ENCODE data around the gene RDH5. TPM values are rescaled to one million over a fixed set of nuclear protein-coding genes. Genes with fewer than 3 reads are reported as not detected.

RDH5 gene
- total and polyA plus RNA-seq, 2 of the 13 experiments (the other 11 are each of a cell fraction or from before 2014, with no cell fraction given): 2.6 to 5.7 TPM

GRCh38 chr12:55711786-55712553 lies 8.2 kb upstream of the RDH5 start:
- no peaks in the 10 kb centered on the region for H3K9me3 ChIP-seq (ENCODE audit: low read length)
- in situ Hi-C loops (cut with HindIII; ENCODE audit: extremely low pct_ligation_motif_present, low pct_unique_long_range_greater_than_20kb): no loop called here
- no peaks in the 10 kb centered on the region; the same call in 1 of the 2 replicates for H4K20me1 ChIP-seq (ENCODE audit: insufficient read depth, low read length)
- H3K36me3 ChIP-seq (replicated peaks in 1 of 2; ENCODE audit: control insufficient read depth in 1 of 2, insufficient read depth in 2 of 2, low read length in 2 of 2): no peaks in the 10 kb centered on the region
- FAIRE-seq: no peak
- POLR2A ChIA-PET: no interaction called here
- no peak for TF ChIP-seq ATF7-NPFF (CRISPR knock-in tag; IDR thresholded peaks at IDR 0.05; ENCODE audit: low read depth)
- no peak for TF ChIP-seq HINFP (CRISPR knock-in tag; IDR thresholded peaks at IDR 0.05; ENCODE audit: low read depth)
- no peak for TF ChIP-seq MTERF4 (CRISPR knock-in tag; IDR thresholded peaks at IDR 0.05)
- TF ChIP-seq IKZF4 (CRISPR knock-in tag; IDR thresholded peaks at IDR 0.05; ENCODE audit: borderline replicate concordance, low read depth, not compliant biosample characterization): no peak
- no peak for TF ChIP-seq AHDC1 (CRISPR knock-in tag; IDR thresholded peaks at IDR 0.05; ENCODE audit: borderline replicate concordance)
- TF ChIP-seq THAP11 (CRISPR knock-in tag; IDR thresholded peaks at IDR 0.05): no peak
- TF ChIP-seq XBP1 (CRISPR knock-in tag; IDR thresholded peaks at IDR 0.05): no peak
- no peak for TF ChIP-seq FOSL2 (CRISPR knock-in tag; IDR thresholded peaks at IDR 0.05)
- no peak for TF ChIP-seq CHD2 (IDR thresholded peaks at IDR 0.05; ENCODE audit: low read depth, low read length)
- no peak for DNase-seq (ENCODE audit: low spot score)
- BruUV-seq (replicated peaks): no TSS peak
- CTCF ChIA-PET (ENCODE audit: low intra/inter-chr PET ratio, low total read pairs): no interaction called here
- no peak overlapping the region for H3K9ac ChIP-seq (ENCODE audit: insufficient read depth, low read depth, low read length)
- no peak overlapping the region for H2AFZ ChIP-seq (ENCODE audit: low read length)
- peaks cover 0 to 44% of the 10 kb centered on the region in 2 experiments; a peak in 2 of 5 replicates for H3K27me3 ChIP-seq (ENCODE audit: control insufficient read depth in 1 of 2, insufficient read depth in 2 of 2, low read length in 2 of 2)
- no peak overlapping the region for H3K27ac ChIP-seq (ENCODE audit: extremely low read length, insufficient read depth, low read length)
- ATAC-seq: no peak
- no peaks in the 10 kb centered on the region for H3K79me2 ChIP-seq (ENCODE audit: insufficient read depth, low read length)
- H3K4me3 ChIP-seq (replicated peaks in 1 of 3; ENCODE audit: insufficient read depth in 1 of 3, low read depth in 2 of 3, low read length in 3 of 3): no peak overlapping the region
- H3K4me2 ChIP-seq (ENCODE audit: low read depth, low read length): no peak overlapping the region
- intact Hi-C loops (cut with micrococcal nuclease; ENCODE audit: unreplicated experiment): no loop called here
- 65% methylated on average over 4 of the region's 4 CpGs for WGBS (ENCODE audit: low lambda C conversion rate)
- peaks cover 26% of the 10 kb centered on the region for H3K4me1 ChIP-seq (ENCODE audit: insufficient read depth, low read length)
